PFSK-1 (cell line): ENCODE results near the gene MATN3.

Source experiments
- POLR2AphosphoS5 ChIP-seq: IDR thresholded peaks from 2 replicates; pipeline ENCODE4 v1.6.1; 2012; ENCODE audit warnings: low read depth, mild to moderate bottlenecking, control low read depth, low read length, moderate library complexity
- REST ChIP-seq, 2 experiments: IDR thresholded peaks; 2 replicates each; pipeline versions ENCODE4 v1.6.1 to v1.8.0; 2011 to 2012; ENCODE audit warnings: low read depth in 2 of 2, low read length in 2 of 2, control low read depth in 1 of 2, inconsistent platforms in 1 of 2, mild to moderate bottlenecking in 1 of 2, moderate library complexity in 1 of 2; ENCODE audit not compliant: insufficient read depth in 1 of 2

DNA sequence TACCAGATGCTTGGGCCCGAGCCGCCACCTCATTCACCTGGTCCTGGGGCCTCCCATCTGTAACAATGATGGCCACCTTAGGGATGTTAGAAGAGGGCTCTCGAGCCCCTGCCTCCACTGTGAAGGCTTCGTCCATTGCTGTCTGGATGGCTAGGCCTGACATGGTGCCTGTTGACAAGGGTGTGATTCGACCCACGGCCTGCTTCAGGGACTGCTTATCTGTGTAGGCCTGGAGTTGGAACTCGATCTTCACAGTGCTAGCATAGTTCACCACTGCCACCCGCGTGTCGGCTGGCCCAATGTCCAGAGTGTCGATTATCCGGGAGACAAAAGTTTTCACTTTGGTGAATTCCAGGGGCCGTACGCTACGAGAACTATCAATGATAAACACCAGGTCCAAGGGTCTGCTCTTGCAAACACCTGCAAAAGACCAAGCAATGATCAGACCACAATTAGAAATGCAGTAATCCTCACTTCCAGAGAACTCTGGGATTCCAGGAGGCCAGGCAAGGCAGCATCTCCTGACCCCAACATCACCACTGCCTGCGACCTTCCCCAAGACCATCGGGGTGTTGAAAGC is 6.5 kb downstream of the MATN3 start:
- TF ChIP-seq REST (IDR thresholded peaks at IDR 0.05; ENCODE audit: insufficient read depth in 1 of 2, low read depth in 2 of 2, low read length in 2 of 2): no peak
- no peak for TF ChIP-seq POLR2AphosphoS5
